ENCODE data around the gene MTREX. TPM values are rescaled to one million over a fixed set of nuclear protein-coding genes. Genes with fewer than 3 reads are reported as not detected.

MTREX gene
- total RNA-seq, 2 donors from 2014 or later: 46.6 to 73.5 TPM

DNA sequence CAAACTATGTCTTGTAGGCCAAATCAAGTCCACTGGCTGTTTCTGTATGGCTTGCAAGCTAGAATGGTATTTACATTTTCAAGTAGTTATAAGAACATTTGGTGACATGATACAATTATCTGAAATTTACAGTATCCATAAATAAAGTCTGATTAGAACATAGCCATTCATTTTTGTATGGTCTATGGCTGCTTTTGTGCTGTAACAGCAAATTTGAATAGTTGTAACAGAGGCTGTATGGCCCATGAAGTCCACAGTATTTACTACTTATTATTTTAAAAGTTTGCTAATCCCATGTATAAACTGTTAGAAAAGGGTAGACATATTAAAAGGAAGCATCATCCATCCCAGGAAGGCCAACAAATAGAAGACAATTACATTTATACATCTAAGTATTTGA is 18.0 kb upstream of the MTREX start:
- Histone ChIP-seq H3K27ac (no peak overlapping the region), H3K9me3 (no peaks in the 10 kb centered on the region), H3K4me1 (replicated peaks) (no peaks in the 10 kb centered on the region), H3K36me3 (peaks cover 0 to 7% of the 10 kb centered on the region in 2 donors), H3K27me3 (replicated peaks; ENCODE audit: insufficient read depth) (no peaks in the 10 kb centered on the region), H3K4me3 (no peak overlapping the region)
- intact Hi-C loops (cut with DNase I): no loop called here
- no peak for DNase-seq (ENCODE audit: low spot score)
- TF ChIP-seq, protein P1, sequence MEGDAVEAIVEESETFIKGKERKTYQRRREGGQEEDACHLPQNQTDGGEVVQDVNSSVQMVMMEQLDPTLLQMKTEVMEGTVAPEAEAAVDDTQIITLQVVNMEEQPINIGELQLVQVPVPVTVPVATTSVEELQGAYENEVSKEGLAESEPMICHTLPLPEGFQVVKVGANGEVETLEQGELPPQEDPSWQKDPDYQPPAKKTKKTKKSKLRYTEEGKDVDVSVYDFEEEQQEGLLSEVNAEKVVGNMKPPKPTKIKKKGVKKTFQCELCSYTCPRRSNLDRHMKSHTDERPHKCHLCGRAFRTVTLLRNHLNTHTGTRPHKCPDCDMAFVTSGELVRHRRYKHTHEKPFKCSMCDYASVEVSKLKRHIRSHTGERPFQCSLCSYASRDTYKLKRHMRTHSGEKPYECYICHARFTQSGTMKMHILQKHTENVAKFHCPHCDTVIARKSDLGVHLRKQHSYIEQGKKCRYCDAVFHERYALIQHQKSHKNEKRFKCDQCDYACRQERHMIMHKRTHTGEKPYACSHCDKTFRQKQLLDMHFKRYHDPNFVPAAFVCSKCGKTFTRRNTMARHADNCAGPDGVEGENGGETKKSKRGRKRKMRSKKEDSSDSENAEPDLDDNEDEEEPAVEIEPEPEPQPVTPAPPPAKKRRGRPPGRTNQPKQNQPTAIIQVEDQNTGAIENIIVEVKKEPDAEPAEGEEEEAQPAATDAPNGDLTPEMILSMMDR (IDR thresholded peaks at IDR 0.05): no peak
- TF ChIP-seq POLR2AphosphoS5 (IDR thresholded peaks at IDR 0.05): no peak
- no peak for TF ChIP-seq POLR2A (IDR thresholded peaks at IDR 0.05)

- Histone ChIP-seq H3K4me1 (replicated peaks) (no peaks in the 10 kb centered on the region), H3K36me3 (peaks cover 0 to 3% of the 10 kb centered on the region in 2 donors), H3K4me3 (no peak overlapping the region), H3K27ac (no peak overlapping the region), H3K9me3 (no peaks in the 10 kb centered on the region), H3K27me3 (replicated peaks; ENCODE audit: insufficient read depth) (no peaks in the 10 kb centered on the region)
- intact Hi-C loops (cut with DNase I): no loop called here
- TF ChIP-seq, protein P1 (IDR thresholded peaks at IDR 0.05): no peak
- TF ChIP-seq POLR2AphosphoS5 (IDR thresholded peaks at IDR 0.05): no peak
- no peak for TF ChIP-seq POLR2A (IDR thresholded peaks at IDR 0.05)
- 90% methylated on average over 2 of the region's 2 CpGs for WGBS
- no peak for DNase-seq (ENCODE audit: low spot score)
Measured at GRCh38 chr5:55290991-55291390, 16.8 kb upstream of the MTREX start.

GRCh38 chr5:55294935-55295334 is 12.9 kb upstream of the MTREX start:
- Histone ChIP-seq H3K4me1 (replicated peaks) (no peaks in the 10 kb centered on the region), H3K36me3 (peaks cover 0 to 3% of the 10 kb centered on the region in 2 donors), H3K4me3 (no peak overlapping the region), H3K9me3 (no peaks in the 10 kb centered on the region), H3K27me3 (replicated peaks; ENCODE audit: insufficient read depth) (no peaks in the 10 kb centered on the region), H3K27ac (no peak overlapping the region)
- WGBS: 94% methylated on average over 1 of the region's 1 CpG
- intact Hi-C loops (cut with DNase I): no loop called here
- DNase-seq (ENCODE audit: low spot score): no peak
- no peak for TF ChIP-seq POLR2AphosphoS5 (IDR thresholded peaks at IDR 0.05)
- TF ChIP-seq, protein P1 (IDR thresholded peaks at IDR 0.05): no peak
- TF ChIP-seq POLR2A (IDR thresholded peaks at IDR 0.05): no peak

DNA sequence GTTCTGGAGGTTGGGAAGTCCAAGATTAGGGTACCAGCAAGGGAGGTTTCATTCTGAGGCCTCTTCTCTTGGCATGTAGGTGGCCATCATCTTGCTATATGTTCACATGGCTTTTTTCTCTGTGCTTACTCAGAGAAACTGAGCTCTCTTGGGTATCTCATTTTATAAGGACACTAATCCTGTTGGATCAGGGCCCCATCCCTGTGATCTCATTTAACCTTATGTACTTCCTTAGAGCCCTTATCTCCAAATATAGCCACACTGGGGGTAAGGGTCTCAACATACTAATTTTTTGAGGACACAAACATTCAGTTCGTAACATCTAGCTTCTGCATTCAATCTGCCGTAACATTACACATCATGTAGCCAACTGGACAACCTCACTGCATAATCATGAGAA is 6.9 kb upstream of the MTREX start:
- Histone ChIP-seq H3K4me3 (no peak overlapping the region), H3K36me3 (no peaks in the 10 kb centered on the region), H3K27me3 (replicated peaks; ENCODE audit: insufficient read depth) (no peaks in the 10 kb centered on the region), H3K9me3 (no peaks in the 10 kb centered on the region), H3K27ac (no peak overlapping the region), H3K4me1 (replicated peaks) (no peaks in the 10 kb centered on the region)
- 100% methylated on average over 2 of the region's 2 CpGs for WGBS
- DNase-seq (ENCODE audit: low spot score): no peak
- no peak for TF ChIP-seq POLR2AphosphoS5 (IDR thresholded peaks at IDR 0.05)
- TF ChIP-seq POLR2A (IDR thresholded peaks at IDR 0.05): no peak
- TF ChIP-seq, protein P1 (IDR thresholded peaks at IDR 0.05): no peak
- intact Hi-C loops (cut with DNase I): no loop called here

- DNase-seq (ENCODE audit: low spot score): no peak
- Histone ChIP-seq H3K9me3 (no peaks in the 10 kb centered on the region), H3K27ac (no peak overlapping the region), H3K4me3 (no peak overlapping the region), H3K36me3 (no peaks in the 10 kb centered on the region), H3K27me3 (replicated peaks; ENCODE audit: insufficient read depth) (no peaks in the 10 kb centered on the region), H3K4me1 (replicated peaks) (no peaks in the 10 kb centered on the region)
- TF ChIP-seq, protein P1 (IDR thresholded peaks at IDR 0.05): no peak
- 59% methylated on average over 4 of the region's 4 CpGs for WGBS
- intact Hi-C loops (cut with DNase I): no loop called here
Measured at GRCh38 chr5:55303238-55303690, 4.5 kb upstream of the MTREX start.
